CD8-positive, alpha-beta memory T cell (primary cell): ENCODE measurements around the gene SIGLEC1. TPM values are rescaled to one million over a fixed set of nuclear protein-coding genes. Genes with fewer than 3 reads are reported as not detected.

Experiments
- polyA plus RNA-seq: library from polyadenylated mRNA; unstranded; fragments of 300-500 nt; fragmentation: Illumina TruSeq; gene quantifications from one replicate; pipeline ENCODE4 v1.2.3, GENCODE V29; 2021
- total RNA-seq, 2 experiments: library from RNA; stranded (reverse); gene quantifications; one replicate each; pipeline ENCODE4 v1.2.3, GENCODE V29; 2021

Gene SIGLEC1
- total and polyA plus RNA-seq, 3 experiments from 2014 or later, result 0.18 to 0.24 TPM; not detected in 1

Other genes with a start within 250 kb of the SIGLEC1 start
- gene ATRN, start 241.6 kb downstream of the SIGLEC1 start, total RNA-seq, result 10 to 100 TPM; 10.8 to 11.2 TPM
- 9.4 TPM for gene ATRN, start 241.6 kb downstream of the SIGLEC1 start, polyA plus RNA-seq
- not detected for gene GFRA4, start 49.2 kb downstream of the SIGLEC1 start, total RNA-seq
- gene GFRA4, start 49.2 kb downstream of the SIGLEC1 start, polyA plus RNA-seq, result not detected
- gene ADAM33, start 30.6 kb downstream of the SIGLEC1 start, total RNA-seq, result not detected
- not detected for gene ADAM33, start 30.6 kb downstream of the SIGLEC1 start, polyA plus RNA-seq
- gene HSPA12B, start 20.1 kb upstream of the SIGLEC1 start, total RNA-seq, result not detected
- gene HSPA12B, start 20.1 kb upstream of the SIGLEC1 start, polyA plus RNA-seq, result not detected
- 10 to 100 TPM; 72.7 to 74.9 TPM for gene ADISSP, start 55.2 kb upstream of the SIGLEC1 start, total RNA-seq
- gene ADISSP, start 55.2 kb upstream of the SIGLEC1 start, polyA plus RNA-seq, result 27.0 TPM
- gene SPEF1, start 68.8 kb upstream of the SIGLEC1 start, total RNA-seq, result under 1 TPM; 0.13 to 0.24 TPM
- not detected for gene SPEF1, start 68.8 kb upstream of the SIGLEC1 start, polyA plus RNA-seq
- gene CENPB, start 74.1 kb upstream of the SIGLEC1 start, total RNA-seq, result 10 to 100 TPM; 66.4 to 69.9 TPM
- 1.7 TPM for gene CENPB, start 74.1 kb upstream of the SIGLEC1 start, polyA plus RNA-seq
- 10 to 100 TPM; 78.0 to 81.6 TPM for gene CDC25B, start 83.7 kb upstream of the SIGLEC1 start, total RNA-seq
- gene CDC25B, start 83.7 kb upstream of the SIGLEC1 start, polyA plus RNA-seq, result 61.6 TPM
- gene AP5S1, start 107.9 kb upstream of the SIGLEC1 start, total RNA-seq, result 10 to 100 TPM; 14.0 to 15.7 TPM
- gene AP5S1, start 107.9 kb upstream of the SIGLEC1 start, polyA plus RNA-seq, result 18.4 TPM
- 10 to 100 TPM; 34.3 to 34.8 TPM for gene MAVS, start 134.2 kb upstream of the SIGLEC1 start, total RNA-seq
- gene MAVS, start 134.2 kb upstream of the SIGLEC1 start, polyA plus RNA-seq, result 8.1 TPM
- 10 to 100 TPM; 58.1 to 62.3 TPM for gene PANK2, start 176.8 kb upstream of the SIGLEC1 start, total RNA-seq
- gene PANK2, start 176.8 kb upstream of the SIGLEC1 start, polyA plus RNA-seq, result 51.0 TPM